GM04503 (cell line): Measurements from ENCODE around the gene XRCC3.
"Not testable (repeated sequence)": the region's sequence is repeated elsewhere in the genome, so short reads cannot be mapped to it uniquely, and the experiment has no call there.

Experiments used
- DNase-seq: peaks from one replicate; pipeline ENCODE4 v3.0.0-alpha.2; 2012; ENCODE audit warnings: low read depth

The XRCC3 gene

DNA sequence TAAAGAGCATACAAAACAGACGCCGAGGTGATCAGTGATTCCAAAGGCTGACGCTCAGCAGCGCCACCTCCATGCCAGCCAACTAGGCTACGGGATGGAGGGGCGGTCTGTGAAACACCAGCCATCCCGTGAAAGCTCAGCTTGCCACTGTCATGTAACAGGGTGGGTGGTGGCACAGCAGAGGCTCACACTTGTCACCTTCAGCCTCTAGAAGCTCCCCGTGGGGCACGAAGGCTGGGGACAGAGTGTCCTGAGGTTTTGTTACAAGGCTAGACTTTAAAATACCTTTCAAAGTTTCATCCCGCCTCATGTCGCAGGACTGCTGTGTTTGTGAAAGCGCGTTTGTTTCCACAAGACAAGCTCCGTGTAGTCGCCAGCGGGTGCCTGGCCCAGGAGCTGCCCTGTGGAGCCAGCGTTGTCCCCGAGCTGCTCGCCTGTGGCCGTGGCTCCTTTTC, 20.7 kb downstream of the XRCC3 start:
- no peak for DNase-seq

- DNase-seq: no peak
Measured at GRCh38 chr14:103693515-103693914, 21.7 kb downstream of the XRCC3 start.

DNA sequence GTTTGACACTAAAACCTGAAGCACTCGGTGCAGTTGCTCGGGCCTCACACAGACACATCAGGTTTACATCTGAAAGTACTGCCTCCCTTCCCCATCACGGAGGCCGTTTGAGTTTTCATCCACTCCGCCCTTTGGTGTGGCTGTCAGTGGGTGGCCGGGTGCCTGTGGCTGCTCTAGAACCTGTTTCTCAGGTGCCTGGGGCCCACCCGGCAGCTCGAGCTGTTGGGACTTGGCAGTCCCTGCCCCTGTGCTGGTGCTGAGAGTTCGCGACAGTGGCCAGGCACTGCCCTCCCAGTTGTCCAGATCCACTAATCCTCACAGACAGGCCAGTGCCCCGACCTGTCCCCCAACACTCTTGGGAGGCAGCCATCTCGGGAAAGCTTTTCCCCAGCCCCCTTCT, 22.4 kb downstream of the XRCC3 start:
- DNase-seq: no peak

- no peak for DNase-seq
Measured at GRCh38 chr14:103692159-103692558, 23.1 kb downstream of the XRCC3 start.

GRCh38 chr14:103691655-103692054, 23.6 kb downstream of the XRCC3 start:
- not testable (repeated sequence) for DNase-seq

GRCh38 chr14:103690332-103690731, 24.9 kb downstream of the XRCC3 start:
- no peak for DNase-seq

- no peak for DNase-seq
Measured at GRCh38 chr14:103688906-103689902, 26.0 kb downstream of the XRCC3 start.

DNA sequence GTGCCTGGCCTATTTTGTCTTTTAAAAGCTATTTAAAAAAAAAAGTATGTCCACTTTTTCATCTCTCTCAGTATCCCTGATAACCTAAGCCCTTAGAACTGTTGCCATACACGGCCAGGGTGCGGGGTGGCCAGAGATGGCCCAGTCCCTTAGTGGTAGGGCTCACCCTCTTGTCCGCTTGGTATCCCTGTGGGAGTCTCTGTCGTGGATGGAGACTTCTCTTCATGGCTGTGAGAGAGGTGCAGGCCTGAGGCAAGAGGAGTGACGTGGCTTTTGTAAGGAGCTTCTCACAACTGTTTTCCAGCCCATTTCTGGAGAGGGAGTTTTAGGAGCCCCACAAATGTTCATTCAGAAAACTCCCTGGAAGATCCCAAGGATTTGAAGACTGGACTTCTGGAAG, 26.8 kb downstream of the XRCC3 start:
- no peak for DNase-seq

GRCh38 chr14:103687712-103688111, 27.5 kb downstream of the XRCC3 start:
- DNase-seq: no peak

DNA sequence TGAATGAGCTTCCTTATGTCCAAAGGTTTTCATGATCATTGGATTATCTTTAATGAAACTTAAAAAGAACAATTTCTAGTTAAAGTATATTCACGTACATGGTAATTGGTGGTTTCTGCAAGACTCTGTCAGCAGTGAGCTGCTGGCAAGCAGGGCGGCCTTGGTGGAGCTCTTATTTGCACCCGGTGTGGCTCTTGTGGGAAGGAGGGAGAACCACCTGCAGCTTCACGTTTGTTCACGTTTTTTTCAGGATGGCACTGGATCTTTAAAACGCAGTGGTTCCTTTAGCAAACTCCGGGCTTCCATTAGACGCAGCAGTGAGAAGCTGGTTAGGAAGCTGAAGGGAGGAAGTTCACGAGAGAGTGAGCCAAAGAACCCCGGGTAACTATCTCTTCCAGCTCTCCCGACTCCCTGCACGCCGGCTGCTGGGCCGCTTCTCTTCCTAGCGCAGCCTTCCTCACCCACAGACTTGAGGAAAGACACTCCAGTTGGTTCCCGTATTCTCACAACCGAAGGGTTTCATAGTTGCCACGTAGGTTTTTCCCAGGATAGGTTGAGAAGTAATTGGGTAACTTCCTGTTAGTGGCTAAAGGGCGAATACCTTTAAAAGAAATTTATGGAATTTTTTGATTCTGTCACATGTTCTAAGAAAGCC, 28.3 kb downstream of the XRCC3 start:
- DNase-seq: no peak

- no peak for DNase-seq
Measured at GRCh38 chr14:103685276-103686211, 29.7 kb downstream of the XRCC3 start.

GRCh38 chr14:103684871-103685270, 30.4 kb downstream of the XRCC3 start:
- no peak for DNase-seq

DNA sequence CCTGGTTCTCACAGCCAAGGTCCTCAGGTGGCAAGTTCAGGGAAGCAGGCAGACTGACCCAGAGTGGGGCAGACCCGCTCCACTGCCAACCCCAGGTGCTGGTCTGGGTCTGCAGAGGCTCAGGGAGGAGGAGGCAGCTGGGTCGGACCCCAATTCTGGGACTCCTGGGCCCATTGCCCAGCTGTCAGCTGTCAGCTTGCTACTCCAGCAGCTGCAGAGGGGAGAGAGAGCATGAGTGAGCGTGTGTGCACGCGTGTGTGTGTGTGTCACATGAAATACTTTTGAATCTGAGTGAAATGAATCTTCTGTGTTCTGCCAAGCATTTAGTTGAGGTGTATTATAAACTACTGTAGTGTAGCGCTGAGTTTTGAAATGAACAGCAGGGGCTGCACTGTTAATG, 30.8 kb downstream of the XRCC3 start:
- DNase-seq: no peak

DNA sequence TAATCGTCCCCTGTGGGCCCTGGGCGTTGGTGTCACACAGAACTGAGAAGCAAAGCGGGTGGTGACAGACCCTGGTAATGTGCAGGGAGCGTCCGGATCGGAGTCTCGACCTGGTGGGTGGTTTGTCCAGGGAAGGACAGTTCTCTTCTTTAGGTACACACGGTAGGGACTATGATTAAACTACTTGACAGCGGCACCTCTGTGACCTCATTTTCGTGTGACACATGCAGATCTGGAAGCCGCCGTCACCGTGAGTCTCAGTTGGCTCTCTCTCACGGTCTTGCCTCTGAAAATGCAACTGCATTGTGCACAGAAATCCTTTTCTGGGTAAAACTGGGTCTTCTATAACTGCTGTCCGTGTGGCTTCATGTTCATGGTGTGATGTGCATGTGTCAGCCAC, 32.1 kb downstream of the XRCC3 start:
- no peak for DNase-seq

DNA sequence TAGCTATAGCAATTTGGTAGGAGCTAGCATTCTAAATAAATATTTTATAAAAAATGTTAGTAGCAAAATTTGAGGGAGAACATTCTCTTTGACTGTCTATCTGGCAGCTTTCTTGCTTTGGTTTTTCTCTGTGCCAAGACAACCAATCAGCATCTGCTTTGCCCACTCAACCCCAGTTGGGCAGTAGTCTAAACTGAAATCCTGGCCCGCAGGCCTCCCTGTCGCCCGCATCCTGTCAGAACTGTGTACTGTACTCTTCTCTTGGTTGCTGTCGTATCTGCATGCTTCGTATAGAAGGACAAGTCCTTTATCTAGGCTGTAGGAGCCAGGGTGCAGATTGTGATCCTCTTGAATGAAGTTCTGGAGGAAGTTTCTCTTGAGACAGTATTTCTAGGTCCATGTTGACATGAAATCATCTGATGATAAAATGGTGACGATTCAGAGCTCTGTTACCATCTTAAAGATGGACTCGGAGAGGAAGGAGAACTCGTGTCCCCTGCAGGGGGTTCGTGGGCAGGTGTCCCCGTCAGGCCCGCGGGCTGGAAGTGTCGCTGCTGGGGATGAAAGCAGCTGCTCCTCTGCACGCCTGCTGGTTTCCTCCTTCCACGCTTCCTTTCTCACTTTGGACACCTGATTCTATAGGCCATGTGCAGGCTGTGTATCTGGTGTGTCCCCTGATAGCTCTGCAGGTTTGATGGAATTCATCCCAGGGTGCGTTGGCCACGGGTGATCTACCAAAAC, 34.6 kb downstream of the XRCC3 start:
- DNase-seq: no peak

DNA sequence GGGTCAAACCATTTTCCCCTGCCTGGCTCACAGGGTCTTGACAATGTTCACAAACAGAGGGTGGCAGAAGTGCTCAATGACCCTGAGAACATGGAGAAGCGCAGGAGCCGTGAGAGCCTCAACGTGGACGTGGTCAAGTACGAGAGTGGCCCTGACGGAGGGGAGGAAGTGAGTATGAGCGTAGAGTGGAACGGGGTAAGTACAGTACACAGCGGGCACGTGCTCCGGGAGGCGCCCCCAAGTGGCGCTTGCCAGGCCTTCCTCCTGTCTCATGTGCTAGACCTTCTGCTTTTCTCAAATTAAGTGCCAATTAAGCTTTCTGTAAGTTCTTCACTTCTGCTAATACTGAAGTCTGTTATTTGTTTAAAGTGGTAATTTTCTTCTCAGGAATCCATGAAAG, 35.9 kb downstream of the XRCC3 start:
- no peak for DNase-seq

DNA sequence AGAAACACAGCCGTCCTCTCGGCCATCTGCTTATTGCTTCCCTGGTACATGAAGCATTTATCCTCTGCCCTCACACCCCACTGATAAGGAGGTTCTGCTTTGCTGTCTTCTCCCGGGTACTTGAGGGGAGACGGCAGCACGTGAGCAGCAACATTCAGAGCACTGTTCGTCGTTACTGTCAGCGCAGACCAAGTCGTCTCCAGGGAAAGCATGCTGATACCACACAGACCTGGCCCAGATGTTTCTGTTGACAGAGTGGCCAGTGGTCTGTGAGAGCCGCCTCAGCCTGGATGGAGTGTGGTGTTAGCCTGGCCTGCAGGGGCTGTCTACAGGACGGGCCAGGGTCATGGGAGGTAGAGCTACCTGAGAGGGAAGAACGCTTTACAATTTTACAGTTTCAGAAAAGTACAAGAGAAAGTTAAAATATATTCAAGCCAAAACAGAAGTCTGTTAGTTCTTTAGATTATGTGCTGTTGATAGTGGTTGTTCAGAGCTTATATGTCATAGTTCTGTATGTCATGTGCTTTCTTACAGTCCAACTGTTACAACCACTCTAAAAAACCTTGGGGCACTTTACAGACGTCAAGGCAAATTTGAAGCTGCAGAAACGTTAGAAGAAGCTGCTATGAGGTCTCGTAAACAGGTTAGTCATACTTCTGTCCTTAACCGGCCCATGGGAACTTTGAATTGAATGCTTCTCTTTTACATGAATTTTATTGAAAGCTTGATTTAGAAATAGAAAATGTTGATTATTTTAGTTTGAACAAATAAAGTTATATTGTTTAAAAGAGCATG, 38.2 kb downstream of the XRCC3 start:
- no peak for DNase-seq

DNA sequence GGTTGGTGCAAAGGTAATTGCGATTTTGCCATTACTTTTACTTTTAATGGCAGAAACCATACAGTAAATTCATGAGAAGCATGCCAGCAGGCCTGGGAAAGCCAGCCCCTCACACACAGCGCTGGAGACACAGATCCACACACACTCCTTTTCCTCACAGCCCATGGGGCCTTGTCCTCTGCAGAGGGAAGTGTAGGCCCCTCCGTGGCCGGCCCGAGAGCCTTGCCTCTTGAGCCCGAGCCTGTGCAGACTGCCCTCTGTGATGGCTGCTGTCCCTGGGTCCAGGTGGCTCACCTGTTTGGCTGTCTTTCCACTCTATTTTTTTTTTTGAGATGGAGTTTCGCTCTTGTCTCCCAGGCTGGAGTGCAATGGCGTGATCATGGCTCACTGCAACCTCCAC, 39.3 kb downstream of the XRCC3 start:
- DNase-seq: no peak

DNA sequence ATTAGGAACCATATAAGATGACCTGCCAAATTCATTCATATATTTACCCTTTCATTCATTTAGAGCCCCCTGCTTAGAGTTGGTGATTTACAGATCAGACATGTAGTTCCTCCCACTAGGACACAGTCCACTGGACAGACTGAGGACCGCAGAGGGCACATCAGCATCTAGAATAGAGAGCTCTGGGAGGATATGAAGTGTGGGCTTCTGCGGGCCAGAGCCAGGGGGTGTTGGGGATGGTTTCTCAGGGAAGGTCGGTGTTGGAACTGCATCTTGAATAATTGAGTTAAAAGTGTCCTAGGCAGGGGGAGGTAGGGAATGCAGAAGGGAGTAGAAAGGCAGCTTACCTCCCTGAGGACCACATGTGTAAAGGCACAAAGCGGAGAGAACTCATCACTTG, 43.3 kb downstream of the XRCC3 start:
- DNase-seq: no peak

DNA sequence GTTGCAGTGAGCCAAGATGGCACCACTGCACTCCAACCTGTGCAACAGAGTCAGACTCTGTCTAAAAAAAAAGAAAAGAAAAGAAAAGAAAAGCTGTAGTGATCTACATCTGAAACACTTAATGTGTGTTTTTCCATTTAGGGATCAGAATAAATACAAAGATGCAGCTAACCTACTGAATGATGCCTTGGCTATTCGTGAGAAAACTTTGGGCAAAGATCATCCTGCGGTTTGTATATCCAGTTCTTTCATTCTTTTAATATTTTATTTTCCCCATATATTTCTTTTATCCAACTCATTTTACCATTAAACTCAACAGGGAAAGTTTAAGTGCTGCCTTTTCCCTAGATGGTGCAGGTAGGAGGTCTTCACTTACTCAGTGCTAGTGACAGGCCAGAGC, 45.9 kb downstream of the XRCC3 start:
- DNase-seq: no peak

GRCh38 chr14:103668117-103668516, 47.1 kb downstream of the XRCC3 start:
- DNase-seq: no peak
